Ammon's horn (tissue), 1 donor: Measurements from ENCODE around the gene OR5B17.
"Not testable (repeated sequence)": the region's sequence is repeated elsewhere in the genome, so short reads cannot be mapped to it uniquely, and the experiment has no call there.

Experiments used
- DNase-seq: peaks from one replicate; pipeline ENCODE4 v3.0.0-alpha.2; 2016; ENCODE audit warnings: low spot score

Gene OR5B17

DNA sequence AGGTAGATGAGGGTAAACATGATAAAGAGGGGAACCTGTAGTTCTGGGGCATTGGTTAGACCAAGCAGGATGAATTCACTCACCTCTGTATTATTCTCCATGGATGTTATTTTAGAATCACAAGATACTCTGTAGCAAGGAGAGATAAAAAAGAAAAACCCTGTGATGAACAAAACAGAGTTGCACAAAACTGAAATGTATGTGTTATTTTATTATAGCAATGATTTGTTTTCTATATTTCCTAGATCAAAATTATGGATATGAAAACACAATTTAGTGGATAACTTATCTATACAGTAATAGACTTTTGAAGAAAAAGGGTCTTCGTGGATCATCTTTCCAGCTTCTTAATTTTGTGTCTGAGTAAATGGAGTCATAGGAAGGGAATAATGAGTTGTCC, at the start of gene OR5B17:
Gene OR5B17, minus strand, starts transcription at position 101 of the 400 bp plus-strand sequence. Its CDS starts 0 bp downstream, at position 101.
- no peak for DNase-seq

DNA sequence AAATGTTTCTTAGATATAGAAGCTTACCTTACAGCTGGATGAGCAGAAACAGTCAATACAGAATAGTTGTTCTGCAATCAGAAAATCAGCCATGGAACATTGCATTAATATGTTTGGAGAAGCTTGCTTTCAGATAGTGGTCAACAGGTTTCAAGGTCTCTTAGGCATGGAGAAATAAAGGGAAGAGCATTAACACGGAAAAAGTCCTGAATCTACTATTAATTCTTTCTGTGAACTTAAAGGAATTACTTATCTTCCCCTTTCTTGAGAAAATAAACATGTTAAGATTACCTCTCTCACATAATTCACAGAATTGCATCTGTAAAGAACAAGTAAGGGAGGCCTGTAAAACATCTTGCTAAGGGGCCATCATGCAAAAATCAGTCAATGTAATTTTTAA, 47.9 kb upstream of the OR5B17 start, which contains the start of gene OR5B3:
Gene OR5B3, minus strand, starts transcription at position 101 of the 400 bp plus-strand sequence. CDS start 3,465 bp downstream, outside the sequence.
- no peak for DNase-seq

DNA sequence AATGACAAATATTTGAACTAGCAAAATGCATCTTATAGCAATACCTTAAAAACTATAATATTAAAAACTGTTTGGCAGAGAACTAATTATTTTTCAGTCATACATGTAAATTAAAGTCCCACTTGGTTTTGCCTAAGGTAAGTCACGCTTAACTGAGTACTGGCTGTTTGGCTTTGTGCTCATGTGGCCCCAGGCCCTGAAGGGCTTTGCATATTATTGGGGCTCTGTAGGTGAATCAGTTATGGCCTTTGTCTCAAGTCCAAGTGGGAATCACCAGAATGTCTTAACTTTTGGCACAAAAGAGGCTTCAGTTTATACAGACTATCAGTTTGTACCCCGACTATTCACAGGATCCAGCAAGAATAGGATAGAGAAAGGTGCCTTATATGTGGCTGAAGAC, 40.8 kb upstream of the OR5B17 start:
- DNase-seq: not testable (repeated sequence)

- no peak for DNase-seq
Observed at GRCh38 chr11:58395581-58395980, 36.7 kb upstream of the OR5B17 start.

GRCh38 chr11:58394195-58394594, 35.3 kb upstream of the OR5B17 start:
- DNase-seq: no peak

DNA sequence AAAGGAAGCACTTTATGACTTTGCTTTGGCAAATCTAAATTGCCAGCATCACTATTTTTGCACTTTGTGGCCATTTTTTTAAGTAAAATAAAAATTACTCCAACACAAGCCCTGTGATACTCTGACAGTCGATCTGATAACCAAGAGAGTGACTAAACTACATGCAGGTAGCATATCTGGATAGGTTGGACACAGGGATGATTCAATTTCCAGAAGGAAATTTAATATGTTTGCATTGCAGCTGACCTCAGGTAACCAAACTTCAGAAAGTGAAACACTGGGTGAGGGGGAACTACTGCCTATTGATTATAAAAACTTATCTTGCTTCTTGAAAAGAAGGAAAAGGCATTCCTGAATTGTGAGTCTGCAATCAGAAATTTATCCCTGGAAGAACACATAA, 33.9 kb upstream of the OR5B17 start:
- no peak for DNase-seq

GRCh38 chr11:58391879-58392278, 33.0 kb upstream of the OR5B17 start:
- DNase-seq: no peak

- no peak for DNase-seq
Observed at GRCh38 chr11:58390551-58391063, 31.7 kb upstream of the OR5B17 start.

- no peak for DNase-seq
Observed at GRCh38 chr11:58354727-58355126, 4.1 kb downstream of the OR5B17 start.

DNA sequence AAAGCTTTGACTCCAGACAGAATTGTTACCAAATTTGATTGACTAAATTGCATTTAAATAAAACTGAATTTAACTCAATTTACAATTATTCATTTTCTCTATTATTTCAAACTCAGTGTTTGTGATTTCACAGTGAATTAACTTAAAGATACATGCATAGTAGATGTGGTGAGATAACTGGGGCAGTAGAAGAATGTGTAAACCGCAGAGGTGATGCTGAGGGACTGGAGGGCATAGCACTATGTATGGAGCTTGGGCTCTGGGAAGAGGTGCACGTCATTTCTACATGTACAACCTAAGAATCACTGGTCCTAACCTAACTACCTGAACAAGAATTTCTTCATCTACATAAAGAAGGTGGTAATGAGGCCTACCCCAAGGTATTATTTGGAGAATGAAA, 13.7 kb downstream of the OR5B17 start:
- DNase-seq: no peak

DNA sequence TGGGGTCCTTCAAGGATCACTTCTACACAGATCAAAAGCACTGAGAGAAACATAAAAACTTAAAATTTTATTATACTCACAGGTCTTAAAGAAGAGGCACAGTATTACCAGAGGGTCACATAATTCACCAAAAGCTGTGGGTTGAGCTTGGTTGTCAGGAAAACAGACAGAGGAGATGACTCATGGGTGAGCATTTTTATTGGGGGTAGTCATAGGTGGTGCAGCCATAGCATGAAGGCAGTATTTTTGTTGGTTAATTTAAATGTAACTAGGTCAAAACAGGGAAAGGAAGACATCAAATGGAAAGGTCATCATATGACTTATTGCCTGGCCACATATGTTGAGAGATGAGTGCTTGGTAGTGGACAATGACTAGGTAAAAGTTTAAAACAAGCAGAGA, 24.2 kb downstream of the OR5B17 start:
- no peak for DNase-seq

DNA sequence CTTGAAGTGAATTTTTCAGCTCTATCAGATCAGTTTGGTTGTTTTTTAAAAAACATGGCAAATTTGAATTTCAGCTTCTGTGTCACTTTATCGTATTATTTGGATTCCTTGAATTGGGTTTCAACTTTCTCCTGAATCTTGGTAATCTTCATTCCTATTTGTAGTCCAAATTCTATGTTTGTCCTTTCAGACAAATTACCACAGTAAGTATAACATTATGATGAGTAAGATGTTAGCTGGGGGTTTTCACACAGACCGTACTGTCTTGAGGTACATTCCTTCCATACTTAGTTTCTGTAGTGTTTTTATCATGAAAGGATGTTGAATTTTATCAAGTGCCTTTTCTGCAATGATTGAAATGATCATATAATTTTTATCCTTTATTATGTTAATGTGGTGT, 28.0 kb downstream of the OR5B17 start:
- DNase-seq: no peak

- DNase-seq: no peak
Observed at GRCh38 chr11:58318532-58318931, 40.3 kb downstream of the OR5B17 start.

DNA sequence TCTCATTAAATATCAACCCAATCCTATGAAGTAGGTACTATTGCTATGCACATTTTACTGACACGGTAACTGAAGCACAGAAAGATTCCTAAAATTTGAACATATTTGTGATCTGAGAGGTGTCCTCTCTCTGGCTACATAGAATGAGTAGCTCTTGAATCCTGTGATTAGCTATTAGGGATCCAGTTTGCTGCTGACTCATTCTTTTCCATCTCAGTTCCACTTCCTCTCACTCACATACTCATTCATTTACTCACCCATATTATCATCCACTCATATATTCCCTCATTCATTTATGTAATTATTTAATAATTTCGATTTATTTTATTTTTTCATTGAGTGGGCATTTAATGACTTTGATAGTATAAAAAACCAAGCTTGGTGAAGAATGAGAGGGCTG, 42.7 kb downstream of the OR5B17 start:
- no peak for DNase-seq
